ENCODE data around the gene PLP2.

PLP2 gene

GRCh38 chrX:49177873-49178480, 6.3 kb downstream of the PLP2 start:
- Histone ChIP-seq H3K4ac (ENCODE audit: low read depth, low read length) (no peak overlapping the region), H3K79me2 (ENCODE audit: control insufficient read depth, insufficient read depth, low read length) (no peaks in the 10 kb centered on the region), H2AK5ac (ENCODE audit: low read length) (no peak overlapping the region), H3K9ac (ENCODE audit: low read length) (no peak overlapping the region), H3K27me3 (ENCODE audit: insufficient read depth, low read length, poor library complexity) (no peaks in the 10 kb centered on the region), H3K23ac (ENCODE audit: low read length) (no peak overlapping the region), H2BK5ac (ENCODE audit: low read length) (no peak overlapping the region), H4K5ac (ENCODE audit: low read length) (no peak overlapping the region), H2BK120ac (ENCODE audit: low read depth, low read length) (no peak overlapping the region), H2BK15ac (replicated peaks; ENCODE audit: low read depth) (no peak overlapping the region), H3K36me3 (ENCODE audit: control insufficient read depth, insufficient read depth, low read length) (no peaks in the 10 kb centered on the region), H4K8ac (ENCODE audit: low read depth, low read length) (no peak overlapping the region), H3K27ac (ENCODE audit: low read depth, low read length) (no peak overlapping the region), H3K56ac (ENCODE audit: low read length) (no peak overlapping the region), H3K4me3 (ENCODE audit: low read length) (no peak overlapping the region), H3K4me1 (ENCODE audit: control insufficient read depth, low read depth, low read length) (no peaks in the 10 kb centered on the region), H3K18ac (ENCODE audit: low read length) (no peak overlapping the region), H3K79me1 (ENCODE audit: low read length) (no peaks in the 10 kb centered on the region), H3K4me2 (ENCODE audit: low read length) (no peak overlapping the region)
- WGBS (ENCODE audit: extremely low coverage, insufficient coverage, low lambda C conversion rate) = no CpG with 5 or more reads among the region's 23 CpGs
- no peak for DNase-seq

DNA sequence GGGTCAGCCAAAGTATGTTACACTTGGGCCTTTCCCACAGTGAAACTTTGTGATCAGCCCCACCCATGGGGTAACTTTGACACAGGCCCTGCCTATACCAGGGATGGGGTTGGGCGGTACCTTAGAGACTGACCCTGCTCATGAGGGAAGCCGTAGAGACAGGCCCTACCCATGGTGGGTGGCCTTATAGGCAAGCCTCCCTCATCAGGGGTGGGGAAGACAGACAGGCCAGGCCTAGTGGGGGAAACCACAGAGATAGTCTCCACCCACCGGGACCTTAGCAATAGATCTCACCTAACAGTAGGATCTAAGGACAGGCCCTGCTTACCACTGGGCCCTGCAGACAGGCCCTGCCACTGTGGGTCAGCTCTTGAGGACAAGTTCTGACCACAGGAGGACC, 6.8 kb downstream of the PLP2 start:
- WGBS (ENCODE audit: extremely low coverage, insufficient coverage, low lambda C conversion rate) = no CpG with 5 or more reads among the region's 3 CpGs
- Histone ChIP-seq H3K36me3 (ENCODE audit: control insufficient read depth, insufficient read depth, low read length) (no peaks in the 10 kb centered on the region), H3K4me2 (ENCODE audit: low read length) (no peak overlapping the region), H3K56ac (ENCODE audit: low read length) (no peak overlapping the region), H3K9ac (ENCODE audit: low read length) (no peak overlapping the region), H3K4me1 (ENCODE audit: control insufficient read depth, low read depth, low read length) (no peaks in the 10 kb centered on the region), H3K27ac (ENCODE audit: low read depth, low read length) (no peak overlapping the region), H3K79me2 (ENCODE audit: control insufficient read depth, insufficient read depth, low read length) (no peaks in the 10 kb centered on the region), H4K8ac (ENCODE audit: low read depth, low read length) (no peak overlapping the region), H2BK5ac (ENCODE audit: low read length) (no peak overlapping the region), H3K79me1 (ENCODE audit: low read length) (no peaks in the 10 kb centered on the region), H3K4me3 (ENCODE audit: low read length) (no peak overlapping the region), H3K4ac (ENCODE audit: low read depth, low read length) (no peak overlapping the region), H3K18ac (ENCODE audit: low read length) (no peak overlapping the region), H3K23ac (ENCODE audit: low read length) (no peak overlapping the region), H2BK15ac (replicated peaks; ENCODE audit: low read depth) (no peak overlapping the region), H2BK120ac (ENCODE audit: low read depth, low read length) (no peak overlapping the region), H3K27me3 (ENCODE audit: insufficient read depth, low read length, poor library complexity) (no peaks in the 10 kb centered on the region), H2AK5ac (ENCODE audit: low read length) (no peak overlapping the region), H4K5ac (ENCODE audit: low read length) (no peak overlapping the region)
- no peak for DNase-seq

DNA sequence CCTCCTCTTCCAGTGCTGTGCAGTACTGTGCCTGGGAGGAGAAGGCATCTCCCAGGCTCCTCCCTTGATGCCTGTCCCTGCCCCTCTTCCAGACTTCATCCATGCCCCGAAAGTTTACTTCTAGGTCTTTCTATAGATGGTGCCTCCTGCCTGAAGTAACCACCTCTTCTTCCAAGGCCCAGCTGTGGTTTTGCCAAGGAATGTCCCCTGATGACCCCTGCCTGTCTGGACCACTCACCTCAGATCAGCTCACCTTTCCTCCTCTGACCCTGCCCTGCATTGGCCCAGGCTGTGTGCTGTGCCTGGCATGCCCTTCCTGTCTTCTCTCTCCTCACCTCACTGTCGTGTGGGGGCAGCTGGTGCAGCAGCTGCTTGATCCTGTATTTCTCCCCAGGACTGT, 7.7 kb downstream of the PLP2 start:
- Histone ChIP-seq H3K79me1 (ENCODE audit: low read length) (no peaks in the 10 kb centered on the region), H3K23ac (ENCODE audit: low read length) (no peak overlapping the region), H3K4me2 (ENCODE audit: low read length) (no peak overlapping the region), H3K4me3 (ENCODE audit: low read length) (no peak overlapping the region), H3K4me1 (ENCODE audit: control insufficient read depth, low read depth, low read length) (no peaks in the 10 kb centered on the region), H3K36me3 (ENCODE audit: control insufficient read depth, insufficient read depth, low read length) (no peaks in the 10 kb centered on the region), H2BK120ac (ENCODE audit: low read depth, low read length) (no peak overlapping the region), H2BK15ac (replicated peaks; ENCODE audit: low read depth) (no peak overlapping the region), H3K56ac (ENCODE audit: low read length) (no peak overlapping the region), H2AK5ac (ENCODE audit: low read length) (no peak overlapping the region), H4K5ac (ENCODE audit: low read length) (no peak overlapping the region), H3K79me2 (ENCODE audit: control insufficient read depth, insufficient read depth, low read length) (no peaks in the 10 kb centered on the region), H3K18ac (ENCODE audit: low read length) (no peak overlapping the region), H3K9ac (ENCODE audit: low read length) (no peak overlapping the region), H3K27ac (ENCODE audit: low read depth, low read length) (no peak overlapping the region), H4K8ac (ENCODE audit: low read depth, low read length) (no peak overlapping the region), H3K27me3 (ENCODE audit: insufficient read depth, low read length, poor library complexity) (no peaks in the 10 kb centered on the region), H3K4ac (ENCODE audit: low read depth, low read length) (no peak overlapping the region), H2BK5ac (ENCODE audit: low read length) (no peak overlapping the region)
- WGBS (ENCODE audit: extremely low coverage, insufficient coverage, low lambda C conversion rate) = no CpG with 5 or more reads among the region's 2 CpGs
- no peak for DNase-seq

DNA sequence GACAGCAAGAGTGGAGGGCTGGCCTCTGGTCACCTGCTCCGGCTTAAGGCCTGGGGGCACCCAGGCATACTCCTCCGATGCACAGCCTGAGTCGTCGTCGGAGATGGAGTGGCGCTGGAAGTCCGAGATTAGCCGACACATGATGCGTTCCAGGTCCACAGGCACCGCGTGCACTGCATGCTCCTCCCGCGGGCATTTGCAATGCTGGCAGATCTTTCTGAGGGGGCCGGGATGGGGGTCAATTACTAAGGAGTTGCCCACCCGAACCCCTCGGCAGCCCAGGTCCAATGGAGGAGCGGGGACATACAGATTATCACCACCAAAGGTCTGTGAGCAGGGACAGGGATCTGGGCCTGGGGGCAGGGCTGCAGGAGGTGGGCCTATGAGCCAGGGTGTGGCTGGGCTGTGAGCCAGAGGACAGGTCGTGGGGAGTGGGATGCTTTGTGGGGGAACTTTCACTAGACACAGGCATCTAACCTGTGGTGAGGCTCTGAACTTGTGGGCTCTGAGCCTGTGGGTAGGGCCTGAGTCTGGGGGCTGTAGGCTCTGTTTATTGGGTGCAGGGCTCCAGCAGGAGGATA, 12.1 kb downstream of the PLP2 start:
- Histone ChIP-seq H3K23ac (ENCODE audit: low read length) (no peak overlapping the region), H2BK120ac (ENCODE audit: low read depth, low read length) (no peak overlapping the region), H3K27ac (ENCODE audit: low read depth, low read length) (no peak overlapping the region), H2BK5ac (ENCODE audit: low read length) (no peak overlapping the region), H2BK15ac (replicated peaks; ENCODE audit: low read depth) (no peak overlapping the region), H3K27me3 (ENCODE audit: insufficient read depth, low read length, poor library complexity) (no peaks in the 10 kb centered on the region), H3K36me3 (ENCODE audit: control insufficient read depth, insufficient read depth, low read length) (no peaks in the 10 kb centered on the region), H4K5ac (ENCODE audit: low read length) (no peak overlapping the region), H2AK5ac (ENCODE audit: low read length) (no peak overlapping the region), H3K4me2 (ENCODE audit: low read length) (peak overlapping the region; percentile 36), H3K9ac (ENCODE audit: low read length) (peak overlapping the region; percentile 36), H3K4me1 (ENCODE audit: control insufficient read depth, low read depth, low read length) (no peaks in the 10 kb centered on the region), H3K56ac (ENCODE audit: low read length) (peak overlapping the region; percentile 42), H3K18ac (ENCODE audit: low read length) (no peak overlapping the region), H4K8ac (ENCODE audit: low read depth, low read length) (no peak overlapping the region), H3K4ac (ENCODE audit: low read depth, low read length) (no peak overlapping the region), H3K4me3 (ENCODE audit: low read length) (no peak overlapping the region), H3K79me1 (ENCODE audit: low read length) (no peaks in the 10 kb centered on the region), H3K79me2 (ENCODE audit: control insufficient read depth, insufficient read depth, low read length) (no peaks in the 10 kb centered on the region)
- DNase-seq = no peak
- whole genome bisulfite sequencing (ENCODE audit: extremely low coverage, insufficient coverage, low lambda C conversion rate) = no CpG with 5 or more reads among the region's 18 CpGs

DNA sequence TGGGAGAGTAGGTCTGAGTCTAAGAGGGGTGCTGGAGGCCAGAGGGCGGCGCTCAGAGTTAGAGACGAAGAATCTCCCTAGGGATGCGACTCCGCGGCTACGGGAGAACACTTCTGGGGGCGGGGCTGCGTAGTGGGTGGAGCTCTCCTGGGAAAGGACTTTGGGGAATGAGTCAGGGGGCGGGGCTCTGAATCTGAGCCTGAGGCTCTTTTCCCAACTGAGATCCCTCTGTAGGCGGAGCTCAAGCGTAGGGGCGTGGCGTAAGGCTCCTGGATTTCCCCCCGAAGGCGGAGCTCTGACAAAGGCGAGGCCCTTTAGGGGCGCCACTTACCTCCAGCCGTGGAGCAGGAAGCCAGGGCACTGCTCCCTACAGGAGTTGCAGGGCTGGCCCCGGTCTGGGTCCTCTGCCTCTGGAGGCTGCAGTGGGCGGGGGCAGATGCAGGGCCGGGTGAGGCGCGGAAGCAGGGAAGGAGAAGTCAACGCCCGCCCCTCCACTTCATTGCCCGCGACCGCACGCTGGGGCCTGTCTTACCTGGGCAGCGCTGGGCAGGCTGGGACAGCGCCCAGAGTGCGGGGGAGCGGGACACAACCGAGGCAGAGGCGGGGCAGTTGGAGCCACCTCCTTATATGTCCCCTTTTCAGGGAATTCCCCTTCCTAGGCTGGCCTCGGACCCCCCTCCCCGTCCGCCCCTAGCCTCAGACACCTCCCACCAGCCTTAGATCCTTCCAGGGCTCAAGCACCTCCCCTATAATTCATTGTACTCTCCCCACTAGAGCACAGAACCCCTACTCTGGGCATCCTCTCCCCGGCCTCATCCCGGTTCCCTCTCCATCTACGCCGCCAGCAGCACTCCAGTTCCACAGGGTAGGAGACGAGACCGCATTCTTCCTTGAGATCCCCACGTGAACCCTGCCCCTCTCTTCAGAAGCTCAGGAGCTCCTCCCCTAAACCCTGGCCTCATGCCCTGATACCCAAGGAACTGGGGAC, 12.9 kb downstream of the PLP2 start:
- H3K4me3 ChIP-seq (ENCODE audit: low read length) = no peak overlapping the region
- WGBS (ENCODE audit: extremely low coverage, insufficient coverage, low lambda C conversion rate) = no CpG with 5 or more reads among the region's 46 CpGs

More for the DNA sequence above, 12.9 kb downstream of the PLP2 start:
- DNase-seq = peak; percentile 97
- Histone ChIP-seq H3K23ac (ENCODE audit: low read length) (no peak overlapping the region), H4K8ac (ENCODE audit: low read depth, low read length) (no peak overlapping the region), H3K79me2 (ENCODE audit: control insufficient read depth, insufficient read depth, low read length) (no peaks in the 10 kb centered on the region), H3K4me1 (ENCODE audit: control insufficient read depth, low read depth, low read length) (no peaks in the 10 kb centered on the region), H3K79me1 (ENCODE audit: low read length) (no peaks in the 10 kb centered on the region), H3K56ac (ENCODE audit: low read length) (peak overlapping the region; percentile 82), H3K27me3 (ENCODE audit: insufficient read depth, low read length, poor library complexity) (no peaks in the 10 kb centered on the region), H2BK120ac (ENCODE audit: low read depth, low read length) (no peak overlapping the region), H2BK5ac (ENCODE audit: low read length) (no peak overlapping the region), H3K36me3 (ENCODE audit: control insufficient read depth, insufficient read depth, low read length) (no peaks in the 10 kb centered on the region), H3K9ac (ENCODE audit: low read length) (peak overlapping the region; percentile 66), H2BK15ac (replicated peaks; ENCODE audit: low read depth) (no peak overlapping the region), H3K4ac (ENCODE audit: low read depth, low read length) (no peak overlapping the region), H4K5ac (ENCODE audit: low read length) (no peak overlapping the region), H2AK5ac (ENCODE audit: low read length) (no peak overlapping the region), H3K4me2 (ENCODE audit: low read length) (peak overlapping the region; percentile 36), H3K27ac (ENCODE audit: low read depth, low read length) (peak overlapping the region; percentile 78), H3K18ac (ENCODE audit: low read length) (no peak overlapping the region)

All from mesendoderm (in vitro differentiated cells).